ENCODE results near the gene ATAD2B. TPM values are rescaled to one million over a fixed set of nuclear protein-coding genes. Genes with fewer than 3 reads are reported as not detected.
A peak's percentile ranks its signal among the peaks of the same experiment; 100 is the strongest.

Gene ATAD2B
- total and polyA plus RNA-seq, 12 donors, result 2.2 to 11.8 (median 8.7) TPM

- intact Hi-C loops (cut with DNase I), result no loop called here
- 92 to 95% methylated on average over 1 of the region's 1 CpG for WGBS, 2 donors
These were observed 117.8 kb downstream of the ATAD2B start for GRCh38 chr2:23809150-23809549.

GRCh38 chr2:23806665-23807249 lies 120.2 kb downstream of the ATAD2B start:
- Histone ChIP-seq H3K4me1 (peaks cover 0 to 15% (median 4%) of the 10 kb centered on the region in 9 donors), H3K9me3 (no peaks in the 10 kb centered on the region), H3K36me3 (peaks cover 0 to 61% (median 6%) of the 10 kb centered on the region in 9 donors), H3K27ac (no peak overlapping the region), H3K4me3 (no peak overlapping the region), H3K27me3 (no peaks in the 10 kb centered on the region)
- ATAC-seq, result no peak
- intact Hi-C loops (cut with DNase I), result no loop called here
- 89 to 97% methylated on average over 1 of the region's 1 CpG for WGBS, 2 donors
- no peak for TF ChIP-seq CTCF (IDR thresholded peaks at IDR 0.05)
- DNase-seq, result no peak

More at GRCh38 chr2:23809150-23809549, 117.8 kb downstream of the ATAD2B start:
- no peak for ATAC-seq
- DNase-seq, result no peak
- Histone ChIP-seq H3K36me3 (peaks cover 0 to 63% (median 6%) of the 10 kb centered on the region in 9 donors), H3K27me3 (no peaks in the 10 kb centered on the region), H3K9me3 (no peaks in the 10 kb centered on the region), H3K4me1 (peaks cover 0 to 3% (median 0%) of the 10 kb centered on the region in 9 donors), H3K27ac (no peak overlapping the region), H3K4me3 (no peak overlapping the region)
- TF ChIP-seq CTCF (IDR thresholded peaks at IDR 0.05), result no peak

GRCh38 chr2:23806201-23806600 lies 120.7 kb downstream of the ATAD2B start:
- Histone ChIP-seq H3K4me3 (no peak overlapping the region), H3K27me3 (no peaks in the 10 kb centered on the region), H3K36me3 (peaks cover 0 to 59% (median 6%) of the 10 kb centered on the region in 9 donors), H3K9me3 (no peaks in the 10 kb centered on the region), H3K27ac (no peak overlapping the region), H3K4me1 (peaks cover 0 to 21% (median 4%) of the 10 kb centered on the region in 9 donors)
- intact Hi-C loops (cut with DNase I), result no loop called here
- WGBS, 2 donors, result 45 to 46% methylated on average over 2 of the region's 2 CpGs
- ATAC-seq (no peak), DNase-seq (no peak)
- TF ChIP-seq CTCF (IDR thresholded peaks at IDR 0.05), result no peak

GRCh38 chr2:23803965-23804542 lies 122.9 kb downstream of the ATAD2B start:
- H3K9me3 ChIP-seq, result no peaks in the 10 kb centered on the region
- DNase-seq, result peak; percentile 17 to 25
- H3K4me3 ChIP-seq, result no peak overlapping the region

More at GRCh38 chr2:23803965-23804542, 122.9 kb downstream of the ATAD2B start:
- 49 to 55% methylated on average over 5 of the region's 5 CpGs for WGBS, 2 donors
- H3K36me3 ChIP-seq, result peaks cover 0 to 40% (median 4%) of the 10 kb centered on the region in 9 donors
- TF ChIP-seq CTCF (IDR thresholded peaks at IDR 0.05), result peak in 5 of 9 donors; percentile 19 to 34 (median 24)
- intact Hi-C loops (cut with DNase I), result no loop called here
- H3K27me3 ChIP-seq, result no peaks in the 10 kb centered on the region
- peak in 3 of 8 donors; percentile 44 to 62 (median 45) for ATAC-seq
- H3K27ac ChIP-seq, result no peak overlapping the region
- peaks cover 0 to 22% (median 4%) of the 10 kb centered on the region in 9 donors for H3K4me1 ChIP-seq
